ENCODE results near the gene DDX10.

DDX10 gene

GRCh38 chr11:108858622-108859021 lies 193.8 kb downstream of the DDX10 start:
- DNase-seq: no peak
- TF ChIP-seq GATA1 (IDR thresholded peaks at IDR 0.05; ENCODE audit: low read depth, low read length) (no peak), POLR2A (IDR thresholded peaks at IDR 0.05; ENCODE audit: low read length) (no peak)

DNA sequence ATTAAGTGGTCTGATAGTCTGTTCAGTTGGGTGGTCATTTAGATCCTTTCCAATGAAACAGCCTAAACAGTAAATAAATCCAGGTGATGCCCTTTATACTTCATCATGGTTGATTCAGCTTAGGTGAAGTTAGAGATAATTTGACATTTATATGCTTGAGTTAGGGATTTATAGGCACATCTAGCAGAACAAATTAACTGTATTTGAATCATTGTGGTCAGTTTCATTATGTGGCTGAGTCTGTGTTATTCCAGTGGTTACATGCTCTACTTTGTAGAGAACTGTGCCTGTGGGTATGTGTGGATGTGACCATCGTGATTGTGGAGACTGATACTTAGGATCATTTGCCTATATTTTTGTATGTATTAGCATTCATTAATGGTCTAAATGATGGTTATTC lies 194.6 kb downstream of the DDX10 start:
- DNase-seq: no peak
- TF ChIP-seq POLR2A (IDR thresholded peaks at IDR 0.05; ENCODE audit: low read length): no peak
- TF ChIP-seq GATA1 (IDR thresholded peaks at IDR 0.05; ENCODE audit: low read depth, low read length): no peak

GRCh38 chr11:108863528-108863927 lies 198.7 kb downstream of the DDX10 start:
- TF ChIP-seq GATA1 (IDR thresholded peaks at IDR 0.05; ENCODE audit: low read depth, low read length) (no peak), POLR2A (IDR thresholded peaks at IDR 0.05; ENCODE audit: low read length) (no peak)
- no peak for DNase-seq

GRCh38 chr11:108865406-108865805 lies 200.5 kb downstream of the DDX10 start:
- TF ChIP-seq POLR2A (IDR thresholded peaks at IDR 0.05; ENCODE audit: low read length): no peak
- TF ChIP-seq GATA1 (IDR thresholded peaks at IDR 0.05; ENCODE audit: low read depth, low read length): no peak
- no peak for DNase-seq

DNA sequence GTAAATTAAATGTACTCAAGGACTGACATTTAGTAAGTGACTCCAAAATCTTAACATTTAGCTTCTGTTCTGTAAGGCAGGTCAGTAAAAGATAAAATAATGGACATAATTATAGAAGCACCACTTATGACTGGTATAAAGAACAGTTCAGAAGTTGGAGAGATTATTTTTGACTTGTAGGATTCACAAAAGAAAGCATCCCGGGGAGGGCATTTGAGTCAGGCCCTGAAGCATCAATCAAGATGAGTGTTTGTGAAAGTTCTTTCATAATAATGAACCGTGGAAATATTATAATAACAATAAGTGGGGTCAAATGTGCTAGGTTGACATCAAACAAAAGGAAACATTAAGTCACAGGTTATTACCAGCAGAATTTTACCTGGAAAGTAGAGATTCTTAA lies 201.9 kb downstream of the DDX10 start:
- DNase-seq: no peak
- TF ChIP-seq POLR2A (IDR thresholded peaks at IDR 0.05; ENCODE audit: low read length) (no peak), GATA1 (IDR thresholded peaks at IDR 0.05; ENCODE audit: low read depth, low read length) (no peak)

- no peak for TF ChIP-seq POLR2A (IDR thresholded peaks at IDR 0.05; ENCODE audit: low read length)
- no peak for TF ChIP-seq GATA1 (IDR thresholded peaks at IDR 0.05; ENCODE audit: low read depth, low read length)
- DNase-seq: no peak
These were observed 205.6 kb downstream of the DDX10 start for GRCh38 chr11:108870373-108871020.

- no peak for TF ChIP-seq GATA1 (IDR thresholded peaks at IDR 0.05; ENCODE audit: low read depth, low read length)
- no peak for TF ChIP-seq POLR2A (IDR thresholded peaks at IDR 0.05; ENCODE audit: low read length)
- DNase-seq: peak; percentile 18 to 33
These were observed 206.3 kb downstream of the DDX10 start for GRCh38 chr11:108871152-108871551.

- TF ChIP-seq POLR2A (IDR thresholded peaks at IDR 0.05; ENCODE audit: low read length): no peak
- TF ChIP-seq GATA1 (IDR thresholded peaks at IDR 0.05; ENCODE audit: low read depth, low read length): no peak
- no peak for DNase-seq
These were observed 207.0 kb downstream of the DDX10 start for GRCh38 chr11:108871867-108872266.

- no peak for DNase-seq
- TF ChIP-seq GATA1 (IDR thresholded peaks at IDR 0.05; ENCODE audit: low read depth, low read length): no peak
- no peak for TF ChIP-seq POLR2A (IDR thresholded peaks at IDR 0.05; ENCODE audit: low read length)
These were observed 208.0 kb downstream of the DDX10 start for GRCh38 chr11:108872781-108873291.

- TF ChIP-seq GATA1 (IDR thresholded peaks at IDR 0.05; ENCODE audit: low read depth, low read length) (no peak), POLR2A (IDR thresholded peaks at IDR 0.05; ENCODE audit: low read length) (no peak)
These were observed 208.4 kb downstream of the DDX10 start for GRCh38 chr11:108873310-108873709.

GRCh38 chr11:108873941-108874340 lies 209.1 kb downstream of the DDX10 start:
- DNase-seq: no peak

More at GRCh38 chr11:108873310-108873709, 208.4 kb downstream of the DDX10 start:
- DNase-seq: no peak

DNA sequence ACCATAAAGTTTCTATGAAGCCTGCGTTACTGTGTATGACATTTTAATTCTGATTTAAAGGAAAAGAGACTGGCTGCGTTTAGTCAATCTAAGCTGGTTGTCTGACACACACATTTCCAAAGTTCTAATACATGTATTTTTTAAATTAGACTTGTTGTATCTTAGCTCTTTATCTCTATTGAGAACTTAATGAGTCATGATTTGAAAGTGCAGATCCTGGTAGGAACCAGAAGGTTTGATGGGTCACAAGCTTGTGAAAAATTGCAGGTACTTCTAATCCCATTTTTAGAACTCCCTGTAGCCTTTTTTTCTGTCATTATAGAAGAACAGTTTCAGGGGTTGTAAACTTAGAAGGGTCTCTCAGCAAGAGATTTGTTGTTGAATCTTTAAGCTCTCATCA lies 210.3 kb downstream of the DDX10 start:
- TF ChIP-seq GATA1 (IDR thresholded peaks at IDR 0.05; ENCODE audit: low read depth, low read length) (no peak), POLR2A (IDR thresholded peaks at IDR 0.05; ENCODE audit: low read length) (no peak)
- DNase-seq: no peak

More at GRCh38 chr11:108873941-108874340, 209.1 kb downstream of the DDX10 start:
- TF ChIP-seq GATA1 (IDR thresholded peaks at IDR 0.05; ENCODE audit: low read depth, low read length): no peak
- no peak for TF ChIP-seq POLR2A (IDR thresholded peaks at IDR 0.05; ENCODE audit: low read length)

DNA sequence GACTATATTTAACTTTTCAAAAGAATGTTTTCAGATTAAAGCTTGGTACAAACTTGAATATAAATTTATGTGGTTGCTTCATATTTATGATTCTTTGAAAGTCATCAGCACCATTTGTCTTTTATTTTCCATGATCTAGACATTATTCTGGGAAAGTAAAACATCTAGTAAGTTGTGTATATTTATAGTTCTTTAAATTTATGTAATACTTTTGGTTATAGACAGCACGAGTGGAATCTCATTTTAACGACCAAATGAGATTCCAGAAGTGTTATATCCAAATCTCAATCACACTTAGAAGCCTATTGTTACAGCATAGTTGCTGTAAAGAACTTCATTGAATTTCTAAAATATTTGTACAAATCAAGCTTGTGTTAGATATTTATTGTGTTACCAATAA lies 212.3 kb downstream of the DDX10 start:
- no peak for TF ChIP-seq POLR2A (IDR thresholded peaks at IDR 0.05; ENCODE audit: low read length)
- no peak for TF ChIP-seq GATA1 (IDR thresholded peaks at IDR 0.05; ENCODE audit: low read depth, low read length)
- DNase-seq: no peak

DNA sequence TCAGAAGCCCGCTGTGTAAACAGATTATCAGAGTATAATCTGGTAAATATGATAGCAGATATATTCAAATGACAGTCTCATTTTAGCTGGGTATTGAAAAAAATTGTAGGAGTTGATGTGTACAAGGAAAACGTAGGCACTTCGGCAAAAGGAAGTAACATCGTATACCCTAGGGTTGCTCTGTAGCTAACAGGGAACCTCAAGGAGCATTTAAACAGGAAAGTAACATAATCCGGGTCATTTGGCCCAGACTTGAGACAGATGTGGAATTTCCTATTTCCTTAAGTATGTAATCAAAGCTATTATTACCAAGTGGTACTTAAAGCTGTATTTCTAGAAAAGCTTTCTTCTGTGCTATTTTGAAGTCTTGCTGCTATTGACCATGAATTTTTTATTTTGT lies 215.6 kb downstream of the DDX10 start:
- no peak for DNase-seq
- TF ChIP-seq GATA1 (IDR thresholded peaks at IDR 0.05; ENCODE audit: low read depth, low read length) (no peak), POLR2A (IDR thresholded peaks at IDR 0.05; ENCODE audit: low read length) (no peak)

GRCh38 chr11:108881131-108881530 lies 216.3 kb downstream of the DDX10 start:
- TF ChIP-seq GATA1 (IDR thresholded peaks at IDR 0.05; ENCODE audit: low read depth, low read length) (no peak), POLR2A (IDR thresholded peaks at IDR 0.05; ENCODE audit: low read length) (no peak)

More at GRCh38 chr11:108881131-108881530, 216.3 kb downstream of the DDX10 start:
- no peak for DNase-seq

All from erythroblast (primary cell).